ENCODE data around the gene COL18A1. TPM values are rescaled to one million over a fixed set of nuclear protein-coding genes. Genes with fewer than 3 reads are reported as not detected.

The COL18A1 gene
- total and polyA plus RNA-seq, 9 of the 15 experiments (the other 6 are each of a cell fraction or from before 2014, with no cell fraction given), result 0.14 to 16.4 (median 2.0) TPM

- H3K9me1 ChIP-seq (ENCODE audit: control insufficient read depth, insufficient read depth, low read length), result no peaks in the 10 kb centered on the region
- H3K4me2 ChIP-seq (ENCODE audit: insufficient read depth, low read length), result no peak overlapping the region
- WGBS (ENCODE audit: insufficient coverage, low coverage, missing lambda C conversion rate), result 33% methylated on average over 28 of the region's 33 CpGs
- no peaks in the 10 kb centered on the region for H3K79me2 ChIP-seq (ENCODE audit: control insufficient read depth, insufficient read depth, low read length)
- no peaks in the 10 kb centered on the region for H3K36me3 ChIP-seq (ENCODE audit: control insufficient read depth, insufficient read depth, low read length)
- intact Hi-C loops (cut with micrococcal nuclease), result loop anchor here (1.0 kb wide), 2 partner anchors 39 to 263 kb away; no protein-coding TSS in a partner anchor
- H3K4me1 ChIP-seq (replicated peaks in 1 of 2; ENCODE audit: control insufficient read depth in 2 of 2, insufficient read depth in 2 of 2, low read length in 2 of 2), result peaks cover 3 to 51% of the 10 kb centered on the region in 2 experiments; a peak in 3 of 5 replicates
- FAIRE-seq, result no peak
- TF ChIP-seq ZNF212 (CRISPR knock-in tag; IDR thresholded peaks at IDR 0.05), result no peak
- no peaks in the 10 kb centered on the region for H3K9me3 ChIP-seq (replicated peaks; ENCODE audit: control insufficient read depth, insufficient read depth, low read depth, low read length)
- H3K9ac ChIP-seq (ENCODE audit: insufficient read depth in 1 of 2, low read depth in 2 of 2, low read length in 2 of 2), result peak overlapping the region in 1 of 2 experiments; percentile 58; a peak in 2 of 4 replicates
- H3K27me3 ChIP-seq (ENCODE audit: control insufficient read depth in 2 of 2, insufficient read depth in 2 of 2, low read length in 2 of 2), result peaks cover 32 to 56% of the 10 kb centered on the region in 2 experiments
- H4K20me1 ChIP-seq (replicated peaks; ENCODE audit: control insufficient read depth, insufficient read depth, low read length), result no peaks in the 10 kb centered on the region
- no peak overlapping the region for H3K4me3 ChIP-seq
- ChIA-PET POLR2A (interaction anchor here (0.6 to 2.6 kb wide), 7 partner anchors 10 to 356 kb away, joined by 3 to 12 read pairs (median 3); no protein-coding TSS in a partner anchor), CTCF (ENCODE audit: low intra/inter-chr PET ratio) (interaction anchor here (1.1 to 3.1 kb wide), 4 partner anchors 37 to 264 kb away, joined by 3 to 33 read pairs (median 18); no protein-coding TSS in a partner anchor)
- no TSS peak for BruUV-seq (replicated peaks)
- in situ Hi-C loops (cut with MboI), result loop anchor here (5.0 kb wide), 2 partner anchors 40 to 260 kb away; no protein-coding TSS in a partner anchor
- ATAC-seq, result no peak
- H3K27ac ChIP-seq (ENCODE audit: extremely low read depth, low read depth, low read length), result no peak overlapping the region
- no peak overlapping the region for H2AFZ ChIP-seq (ENCODE audit: low read depth, low read length)
- peak in 2 of 4 experiments; percentile 27 to 28 for DNase-seq (ENCODE audit: extremely low read depth in 1 of 4, low spot score in 3 of 4)
These were observed 152.0 kb downstream of the COL18A1 start for GRCh38 chr21:45556645-45557615.

- ChIA-PET POLR2A (interaction anchor here (0.5 to 2.6 kb wide), 2 partner anchors 14 to 279 kb away, joined by 3 to 12 read pairs; no protein-coding TSS in a partner anchor), CTCF (ENCODE audit: low intra/inter-chr PET ratio) (no interaction called here)
- no peaks in the 10 kb centered on the region for H4K20me1 ChIP-seq (replicated peaks; ENCODE audit: control insufficient read depth, insufficient read depth, low read length)
- in situ Hi-C loops (cut with MboI), result loop anchor here (5.0 kb wide), 2 partner anchors 40 to 260 kb away; no protein-coding TSS in a partner anchor
- H3K27ac ChIP-seq (ENCODE audit: extremely low read depth, low read depth, low read length), result no peak overlapping the region
- no peak overlapping the region for H3K4me2 ChIP-seq (ENCODE audit: insufficient read depth, low read length)
- intact Hi-C loops (cut with micrococcal nuclease), result no loop called here
- no peaks in the 10 kb centered on the region for H3K36me3 ChIP-seq (ENCODE audit: control insufficient read depth, insufficient read depth, low read length)
- H2AFZ ChIP-seq (ENCODE audit: low read depth, low read length), result no peak overlapping the region
- peaks cover 39 to 61% of the 10 kb centered on the region in 2 experiments for H3K27me3 ChIP-seq (ENCODE audit: control insufficient read depth in 2 of 2, insufficient read depth in 2 of 2, low read length in 2 of 2)
- TF ChIP-seq SNRNP70 (optimal IDR thresholded peaks at IDR 0.05; ENCODE audit: low read depth, low read length), result no peak
- TF ChIP-seq NFIC (IDR thresholded peaks at IDR 0.05), result no peak
- no peak for TF ChIP-seq SMC3 (conservative IDR thresholded peaks at IDR 0.05; ENCODE audit: insufficient read depth, low read depth, low read length)
- no peak for TF ChIP-seq ZNF282 (CRISPR knock-in tag; IDR thresholded peaks at IDR 0.05)
- no peak for TF ChIP-seq BACH1 (tag; IDR thresholded peaks at IDR 0.05)
- TF ChIP-seq SIN3B (IDR thresholded peaks at IDR 0.05; ENCODE audit: low read depth), result no peak
- TF ChIP-seq ZBTB34 (CRISPR knock-in tag; IDR thresholded peaks at IDR 0.05), result no peak
- FAIRE-seq (no peak), DNase-seq (ENCODE audit: extremely low read depth in 1 of 4, low spot score in 3 of 4) (no peak), ATAC-seq (no peak)
- WGBS (ENCODE audit: insufficient coverage, low coverage, missing lambda C conversion rate), result 15% methylated on average over 13 of the region's 14 CpGs
- no peaks in the 10 kb centered on the region for H3K79me2 ChIP-seq (ENCODE audit: control insufficient read depth, insufficient read depth, low read length)
- H3K4me1 ChIP-seq (replicated peaks in 1 of 2; ENCODE audit: control insufficient read depth in 2 of 2, insufficient read depth in 2 of 2, low read length in 2 of 2), result peaks cover 3 to 44% of the 10 kb centered on the region in 2 experiments; a peak in 3 of 5 replicates
- H3K9me3 ChIP-seq (replicated peaks; ENCODE audit: control insufficient read depth, insufficient read depth, low read depth, low read length), result 0 out of 2 replicates have a peak, but pooled peaks cover under 1% of the 10 kb centered on the region
- H3K4me3 ChIP-seq, result no peak overlapping the region
- no TSS peak for BruUV-seq (replicated peaks)
- peak overlapping the region in 1 of 2 experiments; percentile 52; a peak in 1 of 4 replicates for H3K9ac ChIP-seq (ENCODE audit: insufficient read depth in 1 of 2, low read depth in 2 of 2, low read length in 2 of 2)
- H3K9me1 ChIP-seq (ENCODE audit: control insufficient read depth, insufficient read depth, low read length), result no peaks in the 10 kb centered on the region
These were observed 152.7 kb downstream of the COL18A1 start for GRCh38 chr21:45557616-45558043.
